CD1c-positive myeloid dendritic cell (primary cell): ENCODE results near the gene NEO1.
"Not testable (repeated sequence)": the region's sequence is repeated elsewhere in the genome, so short reads cannot be mapped to it uniquely, and the experiment has no call there.

Experiments used
- DNase-seq: peaks from one replicate; pipeline ENCODE4 v3.0.0-alpha.2; 2016; ENCODE audit errors: extremely low spot score

NEO1 gene

DNA sequence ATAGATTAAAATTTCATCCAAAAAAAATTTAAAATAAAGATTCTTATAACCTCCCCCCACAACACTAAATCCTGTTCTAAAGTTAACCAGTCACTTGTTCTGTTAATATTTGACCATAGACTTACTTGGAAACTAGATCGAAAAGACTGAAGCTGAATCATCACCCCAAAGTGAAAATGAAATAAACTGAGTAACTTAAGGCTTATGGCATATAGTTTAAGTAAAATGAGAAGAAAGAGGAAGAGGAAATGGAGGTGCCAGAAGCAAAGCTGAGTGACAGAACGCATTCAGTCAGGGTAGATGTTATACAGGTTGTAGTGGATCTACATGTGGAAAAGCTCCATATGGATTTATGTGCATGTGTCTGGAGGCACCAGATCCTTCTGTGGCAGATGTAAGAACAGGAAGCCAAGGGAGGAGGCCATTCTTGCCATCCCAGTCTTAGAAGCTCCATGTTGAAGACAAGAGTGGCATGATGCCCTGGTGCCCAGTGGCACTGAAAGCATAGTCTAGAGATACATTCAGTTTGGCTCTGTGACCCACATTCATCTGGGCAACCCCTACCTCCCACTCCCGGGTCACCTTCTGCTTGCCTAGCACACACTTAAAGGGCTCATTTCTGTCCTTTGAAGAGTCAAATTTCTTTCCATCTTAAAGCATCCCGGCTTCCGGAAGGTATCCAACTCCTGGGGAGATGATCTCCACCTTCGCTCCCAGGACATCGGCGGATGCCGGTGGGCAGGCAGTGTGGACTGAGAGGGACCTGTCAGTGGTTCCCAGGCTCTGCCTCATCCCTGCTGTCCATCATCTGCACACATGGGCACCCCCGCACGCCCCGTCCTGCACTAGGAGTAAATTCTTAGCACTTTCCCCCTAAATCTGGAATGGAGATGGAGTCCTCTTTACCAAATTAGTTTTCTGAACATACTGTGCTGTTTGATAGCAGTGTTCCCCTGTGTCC is 90.8 kb downstream of the NEO1 start:
- no peak for DNase-seq

- no peak for DNase-seq
Measured at GRCh38 chr15:73143763-73144155, 91.5 kb downstream of the NEO1 start.

DNA sequence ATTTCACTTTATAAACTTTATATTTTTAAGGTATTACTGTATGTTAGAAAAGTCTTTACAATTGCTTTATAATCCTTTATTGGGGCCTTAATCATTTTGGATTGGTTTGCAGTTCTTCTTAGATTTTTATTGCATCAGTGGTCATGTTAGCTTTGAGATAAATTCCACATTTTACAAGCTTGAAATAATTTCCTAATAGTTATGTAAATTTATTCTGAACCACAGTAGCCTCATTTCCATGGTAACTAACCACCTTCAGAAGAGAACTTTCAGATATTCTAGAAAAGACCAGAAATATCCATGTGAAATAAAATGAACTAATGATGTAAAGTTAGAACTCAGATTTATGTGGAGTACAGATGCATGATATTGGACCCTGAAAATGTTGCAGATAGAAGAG is 94.2 kb downstream of the NEO1 start:
- no peak for DNase-seq

GRCh38 chr15:73150831-73151230 is 98.6 kb downstream of the NEO1 start:
- no peak for DNase-seq

GRCh38 chr15:73153024-73153423 is 100.8 kb downstream of the NEO1 start:
- DNase-seq, result no peak

- DNase-seq, result no peak
Measured at GRCh38 chr15:73153447-73153846, 101.2 kb downstream of the NEO1 start.

- DNase-seq, result no peak
Measured at GRCh38 chr15:73156431-73157191, 104.3 kb downstream of the NEO1 start.

DNA sequence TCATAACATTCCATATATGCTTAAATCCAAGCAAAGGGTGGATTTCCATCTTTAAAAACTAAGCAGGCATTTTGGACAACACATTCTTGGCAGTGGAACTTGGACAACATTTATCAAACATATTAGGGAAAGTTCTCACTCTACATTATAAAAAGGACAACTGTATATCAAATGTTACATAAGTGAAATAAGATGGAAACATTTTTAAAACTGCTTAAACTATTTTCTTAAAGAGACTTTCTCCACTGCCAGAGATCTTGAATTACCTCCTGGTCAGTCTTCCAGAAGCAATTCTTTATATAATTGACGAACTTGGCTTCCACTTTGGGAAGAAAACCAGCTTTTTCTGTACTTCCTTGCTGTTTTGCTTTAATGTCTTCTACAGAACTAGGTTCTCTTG is 109.3 kb downstream of the NEO1 start:
- no peak for DNase-seq

DNA sequence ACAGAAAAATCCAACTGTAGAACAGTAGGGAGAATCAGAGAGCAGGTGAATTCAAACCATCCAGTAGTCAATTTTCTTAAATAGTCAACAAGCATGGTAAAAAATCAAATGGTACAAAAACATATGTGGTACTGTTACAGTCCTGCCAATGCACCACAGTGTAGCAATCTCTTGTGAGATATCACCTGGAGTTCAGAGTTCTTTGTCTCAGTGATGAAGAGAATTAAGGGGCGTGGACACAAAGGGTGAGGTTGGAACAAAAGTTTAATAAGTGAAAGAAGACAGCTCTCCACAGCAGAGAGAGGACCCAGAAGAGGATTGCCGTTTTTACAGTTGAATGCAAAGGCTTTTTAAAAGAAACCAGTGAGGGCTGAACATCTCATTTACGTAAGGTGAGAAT is 113.2 kb downstream of the NEO1 start:
- no peak for DNase-seq

DNA sequence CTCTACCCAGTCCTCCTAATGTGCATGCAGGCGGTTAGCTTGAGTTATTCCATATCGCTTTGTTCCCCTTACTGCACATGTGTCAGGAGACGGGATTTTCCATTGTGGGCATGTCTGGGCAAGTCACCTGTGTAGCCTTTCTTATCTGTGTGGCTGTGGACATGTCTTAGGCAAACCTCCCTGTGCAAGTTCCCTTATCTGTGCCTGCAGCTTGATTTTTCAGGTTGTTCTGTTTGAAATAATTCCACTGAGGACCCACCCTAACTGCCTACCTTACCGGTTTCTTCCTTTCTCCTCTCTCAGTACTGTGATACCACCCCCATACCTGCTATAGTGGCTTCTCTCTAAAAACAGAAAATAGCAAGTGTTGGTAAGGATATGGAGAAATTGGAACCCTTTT is 113.6 kb downstream of the NEO1 start:
- no peak for DNase-seq

DNA sequence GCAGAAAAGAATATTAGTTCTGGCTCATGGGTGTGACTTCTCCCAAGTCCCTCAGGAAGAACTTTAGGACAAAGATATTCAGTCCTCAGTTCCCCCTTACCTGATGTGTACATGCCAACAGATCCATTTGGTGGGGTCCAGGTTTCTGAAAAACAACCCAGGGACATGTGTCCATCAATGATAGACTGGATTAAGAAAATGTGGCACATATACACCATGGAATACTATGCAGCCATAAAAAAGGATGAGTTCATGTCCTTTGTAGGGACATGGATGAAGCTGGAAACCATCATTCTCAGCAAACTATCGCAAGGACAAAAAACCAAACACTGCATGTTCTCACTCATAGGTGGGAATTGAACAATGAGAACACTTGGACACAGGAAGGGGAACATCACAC is 114.4 kb downstream of the NEO1 start:
- DNase-seq, result not testable (repeated sequence)

GRCh38 chr15:73168487-73168886 is 116.2 kb downstream of the NEO1 start:
- no peak for DNase-seq

GRCh38 chr15:73171711-73172110 is 119.4 kb downstream of the NEO1 start:
- no peak for DNase-seq

- DNase-seq, result no peak
Measured at GRCh38 chr15:73172508-73172907, 120.2 kb downstream of the NEO1 start.

DNA sequence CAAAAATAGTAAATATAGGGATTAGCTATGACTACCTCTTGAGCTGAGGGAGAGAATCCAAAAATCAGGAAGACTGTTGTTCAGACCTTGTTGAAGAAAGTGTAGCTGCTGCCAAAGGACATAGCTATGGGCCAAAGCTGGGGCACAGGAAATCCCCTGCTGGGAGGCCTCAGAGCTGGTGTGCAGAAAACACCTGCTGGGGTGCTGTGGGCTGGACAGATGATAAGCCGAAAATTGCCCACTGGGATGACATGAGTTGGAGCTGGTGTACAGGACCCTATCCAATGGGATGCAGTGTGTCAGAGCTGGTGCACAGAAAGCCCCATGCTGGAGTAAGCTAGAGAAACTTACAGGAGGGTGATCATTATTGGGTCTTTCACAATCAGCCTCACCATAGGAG is 121.9 kb downstream of the NEO1 start:
- DNase-seq, result no peak

DNA sequence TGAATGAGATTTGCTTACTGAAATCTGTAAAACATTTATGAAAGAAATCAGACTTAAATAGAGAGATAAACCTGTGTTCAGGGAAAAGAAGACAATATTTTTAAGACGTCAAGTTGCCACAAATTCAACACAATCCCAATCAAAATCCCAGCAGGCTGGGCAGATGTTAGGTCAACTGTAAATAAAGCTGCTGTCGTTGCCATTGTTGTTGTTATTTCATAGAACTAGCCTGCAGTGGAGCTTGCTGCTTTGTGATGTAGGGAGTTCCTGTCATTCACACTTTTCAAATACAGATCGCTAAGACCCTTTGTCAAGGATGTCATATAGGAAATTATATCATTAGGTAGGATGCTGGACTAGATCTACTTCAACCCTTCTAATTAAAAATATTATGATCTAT is 123.1 kb downstream of the NEO1 start:
- no peak for DNase-seq

GRCh38 chr15:73176598-73176997 is 124.3 kb downstream of the NEO1 start:
- DNase-seq, result no peak

- no peak for DNase-seq
Measured at GRCh38 chr15:73183071-73183470, 130.8 kb downstream of the NEO1 start.

GRCh38 chr15:73190189-73190601 is 137.9 kb downstream of the NEO1 start:
- no peak for DNase-seq

- DNase-seq, result no peak
Measured at GRCh38 chr15:73195166-73195565, 142.9 kb downstream of the NEO1 start.

GRCh38 chr15:73196113-73196512 is 143.8 kb downstream of the NEO1 start:
- no peak for DNase-seq

- DNase-seq, result no peak
Measured at GRCh38 chr15:73200339-73200738, 148.1 kb downstream of the NEO1 start.

DNA sequence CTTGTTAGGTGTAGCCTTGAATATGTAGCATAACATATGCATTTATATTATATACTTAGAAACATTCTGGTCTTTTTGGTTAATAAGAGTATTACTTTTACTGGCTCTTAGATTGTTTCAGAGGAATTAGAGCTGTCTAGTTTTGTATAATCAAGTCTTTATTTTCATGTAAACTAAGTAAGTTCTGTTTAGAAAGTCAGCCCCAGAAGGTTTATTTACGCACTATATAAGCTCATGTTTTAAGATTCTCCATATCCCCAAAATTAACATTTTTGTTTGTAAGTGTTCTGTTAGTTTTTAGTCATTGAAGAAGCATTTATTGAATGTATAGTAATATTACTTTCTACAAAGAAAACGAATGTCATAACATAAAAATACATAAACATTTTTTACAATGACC is 158.4 kb downstream of the NEO1 start:
- DNase-seq, result no peak
